HG02623 (cell line): Measurements from ENCODE around the gene CELA3A.
"Not testable (repeated sequence)": the region's sequence is repeated elsewhere in the genome, so short reads cannot be mapped to it uniquely, and the experiment has no call there.

Source experiments
- ATAC-seq: cut with Tn5 transposase; IDR thresholded peaks from one replicate; pipeline ENCODE4 v1.9.1; 2021; ENCODE audit warnings: moderate library complexity; ENCODE audit not compliant: unreplicated experiment

CELA3A gene, protein sequence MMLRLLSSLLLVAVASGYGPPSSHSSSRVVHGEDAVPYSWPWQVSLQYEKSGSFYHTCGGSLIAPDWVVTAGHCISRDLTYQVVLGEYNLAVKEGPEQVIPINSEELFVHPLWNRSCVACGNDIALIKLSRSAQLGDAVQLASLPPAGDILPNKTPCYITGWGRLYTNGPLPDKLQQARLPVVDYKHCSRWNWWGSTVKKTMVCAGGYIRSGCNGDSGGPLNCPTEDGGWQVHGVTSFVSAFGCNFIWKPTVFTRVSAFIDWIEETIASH

DNA sequence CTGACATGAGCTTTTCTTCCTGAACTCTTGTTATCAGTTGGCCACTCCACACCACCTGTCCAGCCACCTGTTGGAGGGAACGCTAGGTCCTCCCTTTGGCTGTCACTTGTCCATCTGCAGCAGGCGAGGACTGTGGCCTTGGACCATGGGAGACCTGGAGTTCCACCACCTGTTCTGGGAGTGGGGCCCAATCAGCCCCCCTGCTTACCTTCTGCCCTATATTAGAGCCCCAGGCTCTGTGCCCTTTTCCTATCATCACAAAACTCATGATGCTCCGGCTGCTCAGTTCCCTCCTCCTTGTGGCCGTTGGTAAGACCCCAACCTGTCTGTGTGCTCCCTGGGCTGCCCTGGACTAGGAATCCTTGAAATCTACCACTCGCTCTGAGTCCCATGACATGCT is at the start of gene CELA3A:
Gene CELA3A (plus strand): TSS at position 249 of the 400 bp plus-strand sequence. CDS start 18 bp downstream, at position 267.
- no peak for ATAC-seq

DNA sequence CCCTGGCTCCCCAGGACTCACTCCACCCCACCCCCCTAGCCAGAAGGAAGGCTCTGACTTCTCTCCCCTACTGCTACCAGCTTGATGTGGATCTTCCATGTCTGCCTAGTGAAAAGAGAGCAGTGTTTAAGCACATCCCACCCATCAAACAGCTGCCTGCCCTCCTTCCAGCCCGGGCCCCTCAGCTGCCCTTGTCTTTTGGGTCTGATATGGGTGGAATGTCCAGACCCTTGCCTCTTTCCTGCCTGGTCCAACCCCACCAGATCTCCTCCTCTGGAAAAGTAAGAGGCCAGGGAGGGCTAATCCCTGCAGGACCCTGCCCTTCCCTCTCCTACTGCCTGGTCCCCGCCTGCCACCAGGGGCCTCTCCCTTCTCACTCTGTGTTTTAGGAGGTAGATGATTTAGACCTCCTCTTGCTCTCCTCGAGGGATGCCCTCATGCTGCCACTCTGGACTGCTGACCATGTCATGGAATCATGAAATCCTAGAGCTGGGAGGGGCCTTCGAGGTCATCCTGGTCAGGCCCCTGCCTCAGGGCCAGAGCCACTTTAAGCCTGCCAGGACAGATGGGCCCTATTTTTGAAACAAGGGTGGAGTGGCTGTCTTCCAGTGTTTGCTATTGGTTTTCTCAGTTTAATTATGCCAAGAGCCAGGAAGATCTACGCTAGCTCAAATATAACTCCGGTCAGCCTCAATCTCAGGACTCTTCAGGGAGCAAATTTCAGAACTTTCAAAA is 48.5 kb upstream of the CELA3A start:
- ATAC-seq: no peak

DNA sequence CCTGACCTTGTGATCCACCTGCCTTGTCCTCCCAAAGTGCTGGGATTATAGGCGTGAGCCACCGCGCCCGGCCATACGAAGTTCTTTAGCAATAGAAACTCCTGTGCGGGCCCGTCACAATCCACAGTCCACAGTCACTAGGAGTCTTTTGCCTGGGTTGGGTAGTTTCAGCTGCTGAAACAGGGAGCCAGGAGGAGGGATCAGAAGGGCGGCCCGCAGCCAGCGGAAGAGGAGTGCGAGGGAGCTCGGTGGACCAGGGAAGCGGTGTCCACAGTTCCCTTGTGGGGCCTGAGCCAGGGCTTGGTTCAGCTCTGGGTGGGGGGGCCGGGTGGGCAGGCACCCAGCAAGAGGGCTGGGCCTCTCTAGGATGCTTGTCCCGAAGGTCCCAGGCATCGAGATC is 46.4 kb upstream of the CELA3A start:
- ATAC-seq: no peak

DNA sequence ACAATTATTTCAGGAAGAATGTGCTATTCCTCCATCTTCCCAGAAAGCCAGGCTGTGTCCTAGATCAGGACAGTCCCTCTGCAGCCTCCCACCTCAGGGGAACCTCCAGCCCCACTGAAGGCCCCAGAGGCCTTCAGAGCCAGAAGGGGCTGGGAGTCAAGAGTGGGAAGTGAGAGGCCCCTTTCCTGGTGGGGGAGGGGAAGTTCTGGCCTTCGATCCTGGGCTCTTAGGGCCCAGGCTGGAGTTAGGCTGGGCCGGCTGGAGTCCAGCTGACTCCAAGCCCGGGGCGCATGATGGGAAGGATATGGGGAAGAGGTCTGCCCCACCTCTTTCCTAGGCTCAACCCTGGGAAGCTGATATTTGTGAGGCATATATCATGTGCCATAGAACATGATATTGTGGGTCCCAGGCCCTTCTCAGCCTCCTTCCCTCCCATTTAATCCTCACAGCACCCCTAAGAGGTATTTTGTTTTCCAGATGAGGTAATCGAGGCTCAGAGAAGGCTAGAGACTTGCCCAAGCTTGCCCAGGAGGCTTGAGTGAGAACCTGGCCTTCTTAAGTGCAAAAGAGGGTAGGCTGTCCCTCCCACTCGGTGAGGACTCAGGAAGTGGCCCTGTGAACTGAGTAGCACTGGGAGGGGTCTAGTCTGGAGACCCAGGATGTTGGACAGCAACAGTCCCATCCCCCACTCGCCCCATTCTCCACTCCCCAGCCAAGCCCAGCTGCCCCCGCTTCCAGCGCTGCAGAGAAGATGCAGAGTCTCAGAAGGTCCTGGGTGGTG is 45.8 kb upstream of the CELA3A start:
- no peak for ATAC-seq

DNA sequence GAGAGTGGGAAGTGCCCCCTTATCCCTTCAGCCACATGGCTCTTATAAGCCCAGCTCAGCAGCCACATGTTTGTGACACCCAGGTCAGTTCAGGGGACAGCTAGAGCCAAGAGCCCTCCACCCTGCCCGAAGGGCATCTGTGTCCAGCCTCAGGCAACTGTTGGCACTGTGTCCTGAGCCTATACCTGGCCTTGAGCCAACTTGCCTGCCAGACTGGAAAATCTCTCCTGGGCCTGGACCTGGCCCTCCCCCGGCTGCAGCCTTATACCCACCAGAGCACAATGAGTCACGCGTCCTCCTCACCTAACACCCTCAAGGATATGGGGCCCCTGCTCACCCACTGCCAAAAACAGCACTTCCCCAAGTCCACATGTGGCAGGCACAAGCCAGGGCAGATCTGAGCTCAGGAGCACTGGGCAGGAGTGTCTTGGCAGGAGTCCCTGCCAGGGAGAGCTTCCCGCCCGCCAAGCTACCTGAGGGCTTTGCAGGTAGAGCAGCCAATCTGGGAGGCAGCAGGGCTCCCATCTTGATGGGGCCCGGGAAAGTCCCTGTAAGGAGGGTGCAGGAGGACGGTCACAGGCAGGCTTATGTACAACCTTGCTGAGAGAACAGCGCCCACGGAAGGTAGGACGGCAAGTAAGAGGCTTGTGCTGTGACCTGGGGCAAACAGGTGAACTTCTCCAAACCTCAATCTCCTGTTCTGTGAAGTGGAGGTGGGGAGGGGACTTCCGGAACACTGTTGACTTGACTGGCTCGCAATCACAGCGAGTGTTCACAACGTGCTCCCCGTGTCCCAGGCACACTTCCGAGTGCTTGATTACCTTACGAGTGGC is 44.5 kb upstream of the CELA3A start:
- ATAC-seq: no peak

DNA sequence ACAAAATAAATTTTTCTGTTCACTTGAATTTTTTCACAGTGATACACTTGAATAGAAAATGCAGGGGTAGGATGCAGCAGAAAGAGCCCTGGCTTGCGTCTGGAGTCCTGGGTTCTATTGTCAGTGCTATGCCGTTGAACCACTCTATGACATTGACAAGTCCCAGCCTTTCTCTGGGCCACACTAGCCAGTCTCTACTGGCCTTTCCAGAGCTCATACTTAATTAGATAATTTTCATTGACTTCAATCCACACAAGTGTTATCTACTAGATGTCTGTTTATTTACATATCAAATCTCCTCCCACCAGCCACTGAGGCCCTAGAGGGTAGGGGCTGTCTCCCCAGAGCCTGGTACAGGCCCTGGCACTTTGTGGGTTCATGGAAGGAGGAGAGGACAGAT is 40.1 kb upstream of the CELA3A start:
- no peak for ATAC-seq

DNA sequence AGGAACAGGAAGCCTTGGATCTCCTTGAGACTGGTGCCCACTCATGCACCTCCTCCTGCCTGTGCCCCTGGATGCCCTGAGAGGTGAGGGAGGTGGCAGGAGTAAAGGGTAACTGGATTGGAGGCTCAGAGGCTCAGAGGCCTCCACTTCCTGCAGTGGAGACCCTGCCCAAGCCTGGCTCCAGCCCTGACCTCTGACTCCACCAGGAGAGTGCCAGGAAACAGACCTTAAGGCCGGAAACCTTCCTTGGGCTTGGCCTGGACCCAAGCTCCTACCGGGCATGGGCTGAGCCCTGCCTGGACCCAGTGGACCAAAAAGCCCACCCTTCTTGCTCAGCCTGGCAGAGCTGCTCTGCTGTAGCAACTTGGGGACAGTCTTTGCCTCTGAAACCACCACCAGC is 39.7 kb upstream of the CELA3A start:
- no peak for ATAC-seq

DNA sequence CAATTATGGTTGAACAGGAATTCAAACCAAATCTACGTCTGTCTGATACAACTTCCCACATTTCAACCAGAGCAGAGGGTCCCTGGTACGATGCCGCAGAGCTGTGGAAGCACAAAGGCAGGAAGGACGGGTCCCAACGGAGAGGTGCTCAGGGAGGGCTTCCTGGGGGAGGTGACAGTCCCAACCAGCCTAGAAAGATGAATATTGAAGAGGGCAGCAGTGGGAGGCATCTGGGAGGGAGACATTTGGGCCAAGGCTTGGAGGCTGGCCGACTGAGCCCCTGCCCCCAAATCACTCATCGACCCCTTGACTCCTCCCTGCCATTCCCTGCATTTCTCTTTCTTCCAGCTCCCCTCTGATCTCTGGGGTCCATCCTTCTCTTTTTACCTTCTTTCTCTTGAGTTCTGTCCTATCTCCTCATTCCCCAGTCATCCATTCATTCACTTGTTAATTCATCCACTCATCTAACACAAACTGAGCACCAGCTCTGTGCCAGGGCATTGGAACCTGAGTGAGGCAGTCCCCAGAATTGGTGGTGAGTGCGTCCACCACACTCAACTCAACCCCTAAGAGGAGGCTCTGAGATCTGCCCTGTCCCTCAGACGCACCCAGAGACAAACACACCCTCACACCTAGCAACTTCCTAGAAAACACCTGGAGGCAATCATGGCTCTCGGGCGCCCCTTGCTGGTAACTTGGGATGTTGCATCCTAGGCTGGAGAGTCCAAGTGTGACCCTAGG is 37.8 kb upstream of the CELA3A start:
- ATAC-seq: no peak

DNA sequence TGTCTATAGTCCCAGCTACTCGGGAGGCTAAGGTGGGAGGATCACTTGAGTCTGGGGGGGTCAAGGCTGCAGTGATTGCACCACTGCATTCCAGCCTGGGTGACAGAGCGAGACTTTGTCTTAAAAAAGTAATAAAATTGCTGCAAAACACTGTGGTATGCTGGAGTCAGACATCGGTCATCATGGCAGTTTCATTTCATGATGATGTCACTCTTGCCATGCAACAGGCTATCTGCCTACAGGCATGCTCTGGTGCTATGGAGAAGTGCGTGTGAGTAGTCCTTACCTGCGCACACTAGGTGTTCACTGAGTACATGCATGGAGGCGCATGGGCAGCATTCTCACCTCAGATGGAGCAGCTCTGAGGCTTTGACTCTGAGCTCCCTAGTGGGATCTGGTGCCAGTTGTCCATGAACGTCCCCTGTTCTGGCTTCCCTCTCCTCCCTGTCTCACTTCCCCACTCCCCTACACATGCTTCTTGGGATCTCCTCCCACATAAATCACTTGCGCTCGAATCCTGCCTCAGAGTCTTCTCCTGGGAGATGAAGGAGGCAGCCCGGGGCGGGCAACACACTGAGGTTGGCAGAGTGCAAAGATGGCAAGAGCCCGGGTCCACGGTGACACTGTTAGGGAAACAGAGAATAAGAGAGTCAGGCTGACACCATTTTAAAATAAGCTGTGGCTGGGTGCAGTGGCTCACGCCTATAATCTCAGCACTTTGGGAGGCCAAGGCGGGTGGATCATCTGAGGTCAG is 35.0 kb upstream of the CELA3A start:
- no peak for ATAC-seq

DNA sequence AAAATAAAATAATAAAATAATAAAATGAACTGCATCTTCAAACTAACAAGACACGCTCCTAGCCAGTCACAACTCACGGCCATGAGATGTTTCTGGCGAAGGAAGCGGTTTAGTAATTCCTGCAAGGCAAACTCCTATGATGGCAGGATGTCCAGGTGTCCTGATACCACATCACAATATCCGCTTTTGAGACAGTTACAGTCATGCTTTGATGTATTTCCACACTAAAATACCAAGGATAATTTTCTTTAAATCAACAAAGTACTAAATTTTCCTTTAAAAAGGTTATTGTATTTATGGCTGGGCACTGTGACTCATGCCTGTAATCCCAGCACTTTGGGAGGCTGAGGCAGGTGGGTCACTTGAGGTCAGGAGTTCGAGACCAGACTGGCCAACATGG is 34.2 kb upstream of the CELA3A start:
- not testable (repeated sequence) for ATAC-seq

DNA sequence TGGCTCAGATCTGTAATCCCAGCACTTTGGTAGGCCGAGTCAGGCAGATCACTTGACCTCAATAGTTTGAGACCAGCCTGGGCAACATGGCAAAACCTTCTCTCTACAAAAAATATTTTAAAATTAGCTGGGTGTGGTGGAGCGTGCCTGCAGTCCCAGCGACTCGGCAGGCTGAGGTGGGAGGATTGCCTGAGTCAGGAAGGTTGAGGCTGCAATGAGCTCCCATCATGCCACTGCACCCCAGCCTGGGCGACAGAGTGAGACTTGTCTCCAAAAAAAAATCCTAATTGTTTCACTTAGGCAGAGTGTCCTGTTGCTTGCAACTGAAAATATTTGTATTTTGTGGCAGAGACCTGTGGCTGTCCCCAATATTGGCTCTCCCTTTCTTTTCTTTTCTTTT is 32.4 kb upstream of the CELA3A start:
- ATAC-seq: not testable (repeated sequence)

DNA sequence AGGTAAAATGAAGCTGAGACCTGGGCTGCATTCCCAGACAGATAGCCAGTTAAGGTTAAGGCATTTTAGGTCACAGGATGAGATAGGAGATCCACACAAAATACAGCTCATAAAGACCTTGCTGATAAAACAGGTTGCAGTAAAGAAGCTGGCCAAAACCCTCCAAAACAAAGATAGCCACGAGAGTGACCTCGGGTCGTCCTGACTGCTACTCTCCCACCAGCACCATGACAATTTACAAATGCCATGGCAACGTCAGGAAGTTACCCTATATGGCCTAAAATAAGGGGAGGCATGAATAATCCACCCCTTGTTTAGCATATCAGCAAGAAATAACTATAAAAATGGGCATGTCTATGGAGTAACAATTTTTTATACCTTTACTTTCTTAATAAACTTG is 30.9 kb upstream of the CELA3A start:
- not testable (repeated sequence) for ATAC-seq

DNA sequence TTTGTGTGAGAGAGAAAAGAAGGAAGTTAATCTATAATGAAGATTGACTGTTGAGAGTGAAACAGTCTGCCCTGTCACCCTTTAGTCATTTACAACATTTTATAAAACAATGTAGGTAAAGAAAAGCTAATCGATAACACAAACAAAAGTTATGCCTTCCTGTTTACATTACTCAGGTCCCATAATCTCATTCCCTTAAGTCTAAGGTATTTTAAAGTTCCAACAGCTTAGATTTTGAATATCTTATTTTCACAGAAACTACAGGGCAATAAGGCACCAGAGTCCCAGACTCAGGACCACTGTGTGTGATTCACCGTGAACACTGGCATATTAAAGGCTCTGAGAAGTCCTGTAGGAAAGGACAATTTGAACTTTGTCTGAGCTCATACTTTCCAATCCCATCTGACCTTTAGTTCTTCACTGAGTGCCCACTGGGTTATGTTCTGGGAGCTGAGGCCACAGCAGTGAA is 28.4 kb upstream of the CELA3A start:
- not testable (repeated sequence) for ATAC-seq

DNA sequence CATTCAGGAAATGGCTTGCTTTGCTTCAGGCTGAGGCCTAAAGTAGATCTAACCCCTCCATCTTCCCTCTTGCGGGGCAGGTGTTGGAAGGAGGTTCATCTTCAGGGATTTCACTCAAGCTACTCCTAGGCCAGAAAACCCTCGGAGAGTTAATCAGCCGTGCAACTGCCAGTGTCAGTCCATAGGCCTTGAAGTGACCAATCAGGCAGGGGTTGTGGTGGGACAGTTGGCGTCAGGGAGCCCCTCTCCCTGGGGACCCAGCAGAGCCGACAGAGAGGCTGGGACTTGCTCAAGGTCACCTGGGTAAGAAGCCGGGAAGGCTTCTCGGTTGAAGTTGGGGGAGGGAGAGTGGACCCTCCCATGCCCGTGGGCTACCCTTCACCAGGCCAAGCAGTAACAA is 27.5 kb upstream of the CELA3A start:
- ATAC-seq: not testable (repeated sequence)

DNA sequence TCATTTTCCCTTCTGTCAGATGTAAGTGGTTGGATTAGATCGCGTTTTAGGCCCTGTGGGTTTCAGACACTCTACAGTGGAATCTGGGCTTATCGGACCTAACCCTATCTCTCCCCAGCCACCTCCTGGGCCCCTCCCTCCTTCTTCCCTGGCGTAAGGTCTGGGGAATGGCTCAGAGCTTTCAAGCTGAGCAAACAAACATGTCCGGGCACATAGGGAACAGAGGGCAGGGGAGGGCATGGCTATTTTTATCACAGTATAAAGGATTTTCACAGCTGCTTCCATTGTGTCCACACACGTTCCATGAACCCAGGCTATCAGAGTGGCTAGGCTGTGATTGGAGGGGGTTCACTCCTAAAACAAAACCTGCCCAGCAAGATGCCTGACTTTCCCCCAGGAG is 26.8 kb upstream of the CELA3A start:
- ATAC-seq: not testable (repeated sequence)

DNA sequence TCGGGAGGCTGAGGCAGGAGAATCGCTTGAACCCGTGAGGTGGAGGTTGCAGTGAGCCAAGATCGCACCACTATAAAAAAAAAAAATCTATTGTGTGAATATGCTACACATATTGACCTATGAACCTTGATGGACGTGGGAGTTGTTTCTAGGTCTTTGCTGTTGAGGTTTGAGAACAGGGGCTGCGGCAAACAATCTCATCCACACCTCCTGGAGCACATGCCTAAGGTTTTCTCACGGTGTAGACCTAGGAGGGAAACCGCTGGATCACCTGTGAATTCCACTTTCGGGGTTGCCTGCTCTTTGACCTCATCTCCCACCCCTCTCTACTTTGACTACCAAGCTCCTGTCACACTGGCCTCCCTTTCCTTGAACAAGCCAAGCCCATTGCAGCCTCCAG is 26.2 kb upstream of the CELA3A start:
- not testable (repeated sequence) for ATAC-seq

DNA sequence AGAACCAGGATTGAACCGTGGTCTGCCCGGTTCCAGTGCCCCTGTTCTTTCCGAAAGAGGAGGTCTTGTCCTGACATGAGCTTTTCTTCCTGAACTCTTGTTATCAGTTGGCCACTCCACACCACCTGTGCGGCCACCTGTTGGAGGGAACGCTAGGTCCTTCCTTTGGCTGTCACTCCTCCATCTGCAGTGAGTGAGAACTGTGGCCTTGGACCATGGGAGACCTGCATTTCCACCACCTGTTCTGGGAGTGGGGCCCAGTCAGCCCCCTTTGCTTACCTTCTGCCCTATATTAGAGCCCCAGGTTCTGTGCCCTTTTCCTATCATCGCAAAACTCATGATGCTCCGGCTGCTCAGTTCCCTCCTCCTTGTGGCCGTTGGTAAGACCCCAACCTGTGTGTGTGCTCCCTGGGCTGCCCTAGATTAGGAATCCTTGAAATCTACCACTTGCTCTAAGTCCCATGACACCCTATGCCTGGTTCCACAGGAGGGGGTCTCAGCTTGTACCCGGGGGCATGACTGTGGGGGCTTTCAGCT is 24.7 kb upstream of the CELA3A start, which contains the start of gene CELA3B:
Gene CELA3B (plus strand): TSS at position 320 of the 537 bp plus-strand sequence. CDS start 18 bp downstream, at position 338.
- ATAC-seq: not testable (repeated sequence)

DNA sequence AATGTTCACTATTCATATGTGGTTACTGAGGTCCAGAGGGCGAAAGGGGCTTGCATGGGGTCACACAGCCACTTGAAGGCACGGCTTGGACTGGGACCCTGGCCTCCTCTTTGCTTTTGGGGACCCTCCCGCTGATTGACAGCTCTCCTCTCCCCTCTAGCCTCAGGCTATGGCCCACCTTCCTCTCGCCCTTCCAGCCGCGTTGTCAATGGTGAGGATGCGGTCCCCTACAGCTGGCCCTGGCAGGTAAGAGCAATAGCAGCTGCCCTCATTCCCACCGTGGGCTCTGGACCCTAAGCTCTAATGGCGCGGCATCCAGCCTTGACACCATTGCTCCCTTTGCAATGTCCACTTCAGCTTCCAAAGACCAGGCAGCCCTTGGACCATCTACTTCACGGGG is 23.2 kb upstream of the CELA3A start:
- not testable (repeated sequence) for ATAC-seq
